Lower lobe of right lung (tissue), 2 donors: Measurements from ENCODE around the gene SMIM30. TPM values are rescaled to one million over a fixed set of nuclear protein-coding genes. Genes with fewer than 3 reads are reported as not detected.
"Not testable (repeated sequence)": the region's sequence is repeated elsewhere in the genome, so short reads cannot be mapped to it uniquely, and the experiment has no call there.

Source experiments
- ATAC-seq, 2 donors: fragments of 200-7000 bp; cut with Tn5 transposase; one replicate each; pipeline ENCODE4 v1.9.1; 2020 to 2022; ENCODE audit warnings: mild to moderate bottlenecking in 2 of 2, moderate library complexity in 2 of 2
- DNase-seq: peaks from one replicate; pipeline ENCODE4 v3.0.0-alpha.2; 2020
- H3K27ac ChIP-seq: fragments of 200-600 bp; one replicate; pipeline ENCODE4 v1.8.0; 2022
- H3K27me3 ChIP-seq: fragments of 200-600 bp; one replicate; pipeline ENCODE4 v1.8.0; 2022; ENCODE audit warnings: low read depth
- H3K36me3 ChIP-seq: fragments of 200-600 bp; one replicate; pipeline ENCODE4 v1.8.0; 2022; ENCODE audit warnings: mild to moderate bottlenecking
- H3K4me1 ChIP-seq: fragments of 200-600 bp; one replicate; pipeline ENCODE4 v1.8.0; 2022
- H3K4me3 ChIP-seq: fragments of 200-600 bp; one replicate; pipeline ENCODE4 v1.8.0; 2022; ENCODE audit warnings: mild to moderate bottlenecking
- H3K9me3 ChIP-seq: fragments of 200-600 bp; one replicate; pipeline ENCODE4 v1.8.0; 2022
- CTCF ChIP-seq: fragments of 200-600 bp; IDR thresholded peaks from one replicate; pipeline ENCODE4 v1.8.0; 2022; ENCODE audit warnings: antibody characterized with exemption, mild to moderate bottlenecking
- intact Hi-C: fragments of 100-400 bp; cut with DNase I; formaldehyde crosslinking; loops from one replicate; pipeline ENCODE4 v1.11.0; 2022
- long read RNA-seq: library from polyadenylated mRNA; unstranded; transcript quantifications from one replicate; pipeline ENCODE4 v2.0.0, GENCODE V29; 2021
- total RNA-seq: library from RNA; stranded (reverse); fragmentation: NEBNext Ultra II Directional; extraction: Animal tissue kit (Norgen Biotek cat#: 25700); gene quantifications from one replicate; pipeline ENCODE4 v1.2.1, GENCODE V29; 2021
- donor health status: DM: no; HTN: yes; CAD: no; lungs with severe emphysema.

SMIM30 gene
- 55.6 TPM for total RNA-seq
- long read RNA-seq, transcript SMIM30-201 (3 exons, 1,070 nt) = major isoform, 8 of 12 reads
- long read RNA-seq, partial matches to known transcripts = 0 of 12 reads
- long read RNA-seq, other reads (novel, unspliced or antisense) = 1 of 12 reads

GRCh38 chr7:113118074-113118959 lies at the start of gene SMIM30:
Gene SMIM30 (minus strand): TSS chr7:113118554. CDS start chr7:113117578, 976 bp downstream.
- ATAC-seq (peak; percentile 99 to 100), DNase-seq (peak; percentile 95)
- Histone ChIP-seq H3K27me3 (no peaks in the 10 kb centered on the region), H3K9me3 (no peaks in the 10 kb centered on the region), H3K36me3 (peaks cover 14% of the 10 kb centered on the region), H3K4me3 (peak within 1 kb of the TSS; percentile 72), H3K4me1 (peaks cover 9% of the 10 kb centered on the region), H3K27ac (peak within 1 kb of the TSS; percentile 75)
- intact Hi-C loops = no loop called here
- no peak for TF ChIP-seq CTCF

- H3K36me3 ChIP-seq, H3K4me3 ChIP-seq, H3K27ac ChIP-seq, ATAC-seq, H3K27me3 ChIP-seq, H3K4me1 ChIP-seq, H3K9me3 ChIP-seq, DNase-seq, intact Hi-C loops: not testable (repeated sequence)
Measured at GRCh38 chr7:113166176-113166575, 47.8 kb upstream of the SMIM30 start.

- H3K27me3 ChIP-seq = no peaks in the 10 kb centered on the region
- no peaks in the 10 kb centered on the region for H3K9me3 ChIP-seq
- ATAC-seq (no peak), DNase-seq (no peak)
- no peaks in the 10 kb centered on the region for H3K4me1 ChIP-seq
- no peak overlapping the region for H3K27ac ChIP-seq
- intact Hi-C loops = no loop called here
- no peak overlapping the region for H3K4me3 ChIP-seq
- no peak for TF ChIP-seq CTCF
- H3K36me3 ChIP-seq = no peaks in the 10 kb centered on the region
Measured at GRCh38 chr7:113161050-113161449, 42.7 kb upstream of the SMIM30 start.

- peak; percentile 44 for TF ChIP-seq CTCF
- Histone ChIP-seq H3K4me3 (no peak overlapping the region), H3K9me3 (no peaks in the 10 kb centered on the region), H3K36me3 (no peaks in the 10 kb centered on the region), H3K27ac (no peak overlapping the region), H3K4me1 (no peaks in the 10 kb centered on the region), H3K27me3 (no peaks in the 10 kb centered on the region)
- intact Hi-C loops = no loop called here
- DNase-seq = no peak
- ATAC-seq = peak; percentile 47 to 67
Measured at GRCh38 chr7:113159746-113160339, 41.5 kb upstream of the SMIM30 start.

- H3K9me3 ChIP-seq = no peaks in the 10 kb centered on the region
- ATAC-seq (no peak), DNase-seq (no peak)
- H3K27me3 ChIP-seq = no peaks in the 10 kb centered on the region
- TF ChIP-seq CTCF = no peak
- no peak overlapping the region for H3K27ac ChIP-seq
- intact Hi-C loops = no loop called here
- H3K4me1 ChIP-seq = no peaks in the 10 kb centered on the region
- no peak overlapping the region for H3K4me3 ChIP-seq
- H3K36me3 ChIP-seq = no peaks in the 10 kb centered on the region
Measured at GRCh38 chr7:113158756-113159155, 40.4 kb upstream of the SMIM30 start.

GRCh38 chr7:113154117-113154516 lies 35.8 kb upstream of the SMIM30 start:
- intact Hi-C loops = no loop called here
- H3K27ac ChIP-seq = no peak overlapping the region
- H3K4me3 ChIP-seq = no peak overlapping the region
- H3K4me1 ChIP-seq = no peaks in the 10 kb centered on the region
- ATAC-seq (no peak), DNase-seq (no peak)
- no peaks in the 10 kb centered on the region for H3K9me3 ChIP-seq
- no peaks in the 10 kb centered on the region for H3K27me3 ChIP-seq
- no peak for TF ChIP-seq CTCF
- no peaks in the 10 kb centered on the region for H3K36me3 ChIP-seq
